ENCODE measurements around the gene TBC1D16. TPM values are rescaled to one million over a fixed set of nuclear protein-coding genes. Genes with fewer than 3 reads are reported as not detected.

The TBC1D16 gene
- total and polyA plus RNA-seq, 10 of the 15 experiments (the other 5 are each of a cell fraction or from before 2014, with no cell fraction given) = 0.01 to 0.13 (median 0.06) TPM; not detected in 3

DNA sequence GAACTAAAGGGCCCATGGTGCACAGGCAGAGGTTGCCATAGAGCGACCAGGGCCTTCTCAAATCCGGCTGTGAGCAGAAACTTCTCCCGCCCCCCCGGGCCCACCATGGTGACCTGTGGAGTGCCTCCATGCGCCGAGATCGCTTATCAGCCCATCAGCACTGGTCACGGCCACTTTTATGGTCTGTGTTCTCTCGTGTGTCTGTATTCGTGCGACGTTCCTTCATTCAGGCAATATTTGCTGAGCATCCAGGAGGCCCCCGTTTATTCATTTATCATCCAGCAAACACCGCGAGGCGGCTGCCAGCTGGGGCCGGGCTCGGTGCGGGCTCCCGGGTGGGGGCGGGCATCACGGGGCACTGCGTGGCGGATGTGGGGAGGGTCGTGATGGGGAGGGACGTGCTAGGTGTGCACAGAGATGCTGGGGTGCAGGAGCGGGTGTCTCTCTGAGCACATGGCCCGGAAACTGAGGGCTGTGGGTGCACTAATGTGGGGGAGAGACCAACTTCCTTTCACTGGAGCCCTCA, 108.5 kb downstream of the TBC1D16 start (continued):
- TF ChIP-seq, protein P1, sequence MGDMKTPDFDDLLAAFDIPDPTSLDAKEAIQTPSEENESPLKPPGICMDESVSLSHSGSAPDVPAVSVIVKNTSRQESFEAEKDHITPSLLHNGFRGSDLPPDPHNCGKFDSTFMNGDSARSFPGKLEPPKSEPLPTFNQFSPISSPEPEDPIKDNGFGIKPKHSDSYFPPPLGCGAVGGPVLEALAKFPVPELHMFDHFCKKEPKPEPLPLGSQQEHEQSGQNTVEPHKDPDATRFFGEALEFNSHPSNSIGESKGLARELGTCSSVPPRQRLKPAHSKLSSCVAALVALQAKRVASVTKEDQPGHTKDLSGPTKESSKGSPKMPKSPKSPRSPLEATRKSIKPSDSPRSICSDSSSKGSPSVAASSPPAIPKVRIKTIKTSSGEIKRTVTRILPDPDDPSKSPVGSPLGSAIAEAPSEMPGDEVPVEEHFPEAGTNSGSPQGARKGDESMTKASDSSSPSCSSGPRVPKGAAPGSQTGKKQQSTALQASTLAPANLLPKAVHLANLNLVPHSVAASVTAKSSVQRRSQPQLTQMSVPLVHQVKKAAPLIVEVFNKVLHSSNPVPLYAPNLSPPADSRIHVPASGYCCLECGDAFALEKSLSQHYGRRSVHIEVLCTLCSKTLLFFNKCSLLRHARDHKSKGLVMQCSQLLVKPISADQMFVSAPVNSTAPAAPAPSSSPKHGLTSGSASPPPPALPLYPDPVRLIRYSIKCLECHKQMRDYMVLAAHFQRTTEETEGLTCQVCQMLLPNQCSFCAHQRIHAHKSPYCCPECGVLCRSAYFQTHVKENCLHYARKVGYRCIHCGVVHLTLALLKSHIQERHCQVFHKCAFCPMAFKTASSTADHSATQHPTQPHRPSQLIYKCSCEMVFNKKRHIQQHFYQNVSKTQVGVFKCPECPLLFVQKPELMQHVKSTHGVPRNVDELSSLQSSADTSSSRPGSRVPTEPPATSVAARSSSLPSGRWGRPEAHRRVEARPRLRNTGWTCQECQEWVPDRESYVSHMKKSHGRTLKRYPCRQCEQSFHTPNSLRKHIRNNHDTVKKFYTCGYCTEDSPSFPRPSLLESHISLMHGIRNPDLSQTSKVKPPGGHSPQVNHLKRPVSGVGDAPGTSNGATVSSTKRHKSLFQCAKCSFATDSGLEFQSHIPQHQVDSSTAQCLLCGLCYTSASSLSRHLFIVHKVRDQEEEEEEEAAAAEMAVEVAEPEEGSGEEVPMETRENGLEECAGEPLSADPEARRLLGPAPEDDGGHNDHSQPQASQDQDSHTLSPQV (IDR thresholded peaks at IDR 0.05) = no peak
- TF ChIP-seq, protein P2, sequence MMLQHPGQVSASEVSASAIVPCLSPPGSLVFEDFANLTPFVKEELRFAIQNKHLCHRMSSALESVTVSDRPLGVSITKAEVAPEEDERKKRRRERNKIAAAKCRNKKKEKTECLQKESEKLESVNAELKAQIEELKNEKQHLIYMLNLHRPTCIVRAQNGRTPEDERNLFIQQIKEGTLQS (IDR thresholded peaks at IDR 0.05; ENCODE audit: borderline replicate concordance, extremely low read depth, low read depth, low read length) = no peak
- no peak for TF ChIP-seq TCF12 (IDR thresholded peaks at IDR 0.05; ENCODE audit: low read depth, low read length)
- TF ChIP-seq, protein P3, sequence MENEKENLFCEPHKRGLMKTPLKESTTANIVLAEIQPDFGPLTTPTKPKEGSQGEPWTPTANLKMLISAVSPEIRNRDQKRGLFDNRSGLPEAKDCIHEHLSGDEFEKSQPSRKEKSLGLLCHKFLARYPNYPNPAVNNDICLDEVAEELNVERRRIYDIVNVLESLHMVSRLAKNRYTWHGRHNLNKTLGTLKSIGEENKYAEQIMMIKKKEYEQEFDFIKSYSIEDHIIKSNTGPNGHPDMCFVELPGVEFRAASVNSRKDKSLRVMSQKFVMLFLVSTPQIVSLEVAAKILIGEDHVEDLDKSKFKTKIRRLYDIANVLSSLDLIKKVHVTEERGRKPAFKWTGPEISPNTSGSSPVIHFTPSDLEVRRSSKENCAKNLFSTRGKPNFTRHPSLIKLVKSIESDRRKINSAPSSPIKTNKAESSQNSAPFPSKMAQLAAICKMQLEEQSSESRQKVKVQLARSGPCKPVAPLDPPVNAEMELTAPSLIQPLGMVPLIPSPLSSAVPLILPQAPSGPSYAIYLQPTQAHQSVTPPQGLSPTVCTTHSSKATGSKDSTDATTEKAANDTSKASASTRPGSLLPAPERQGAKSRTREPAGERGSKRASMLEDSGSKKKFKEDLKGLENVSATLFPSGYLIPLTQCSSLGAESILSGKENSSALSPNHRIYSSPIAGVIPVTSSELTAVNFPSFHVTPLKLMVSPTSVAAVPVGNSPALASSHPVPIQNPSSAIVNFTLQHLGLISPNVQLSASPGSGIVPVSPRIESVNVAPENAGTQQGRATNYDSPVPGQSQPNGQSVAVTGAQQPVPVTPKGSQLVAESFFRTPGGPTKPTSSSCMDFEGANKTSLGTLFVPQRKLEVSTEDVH (IDR thresholded peaks at IDR 0.05; ENCODE audit: low read depth, partially characterized antibody) = no peak
- TF ChIP-seq, protein P4, sequence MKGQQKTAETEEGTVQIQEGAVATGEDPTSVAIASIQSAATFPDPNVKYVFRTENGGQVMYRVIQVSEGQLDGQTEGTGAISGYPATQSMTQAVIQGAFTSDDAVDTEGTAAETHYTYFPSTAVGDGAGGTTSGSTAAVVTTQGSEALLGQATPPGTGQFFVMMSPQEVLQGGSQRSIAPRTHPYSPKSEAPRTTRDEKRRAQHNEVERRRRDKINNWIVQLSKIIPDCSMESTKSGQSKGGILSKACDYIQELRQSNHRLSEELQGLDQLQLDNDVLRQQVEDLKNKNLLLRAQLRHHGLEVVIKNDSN (IDR thresholded peaks at IDR 0.05; ENCODE audit: borderline replicate concordance, extremely low read length, insufficient read depth, low read depth, low read length) = no peak
- no peak for TF ChIP-seq TAF1 (IDR thresholded peaks at IDR 0.05; ENCODE audit: borderline replicate concordance, low read depth, low read length)
- no peak for TF ChIP-seq ETV6 (conservative IDR thresholded peaks at IDR 0.05 in 1 of 2, IDR thresholded peaks at IDR 0.05 in 1 of 2; ENCODE audit: borderline replicate concordance in 1 of 2, low read depth in 1 of 2)

Measured in GM12878 (cell line).